GM10266 (cell line): ENCODE measurements around the gene GRAMD1B.

Experiments used
- DNase-seq: peaks from one replicate; pipeline ENCODE4 v3.0.0; 2012; ENCODE audit errors: extremely low spot score
- TF ChIP-seq, protein P1 (sequence below): IDR thresholded peaks from 2 replicates; pipeline ENCODE4 v1.5.1; 2012; ENCODE audit warnings: mild to moderate bottlenecking, low read depth; ENCODE audit not compliant: control insufficient read depth, insufficient read depth; ENCODE audit errors: missing control alignments

Gene GRAMD1B

GRCh38 chr11:123406441-123407129 lies 23.5 kb upstream of the GRAMD1B start:
- TF ChIP-seq, protein P1, sequence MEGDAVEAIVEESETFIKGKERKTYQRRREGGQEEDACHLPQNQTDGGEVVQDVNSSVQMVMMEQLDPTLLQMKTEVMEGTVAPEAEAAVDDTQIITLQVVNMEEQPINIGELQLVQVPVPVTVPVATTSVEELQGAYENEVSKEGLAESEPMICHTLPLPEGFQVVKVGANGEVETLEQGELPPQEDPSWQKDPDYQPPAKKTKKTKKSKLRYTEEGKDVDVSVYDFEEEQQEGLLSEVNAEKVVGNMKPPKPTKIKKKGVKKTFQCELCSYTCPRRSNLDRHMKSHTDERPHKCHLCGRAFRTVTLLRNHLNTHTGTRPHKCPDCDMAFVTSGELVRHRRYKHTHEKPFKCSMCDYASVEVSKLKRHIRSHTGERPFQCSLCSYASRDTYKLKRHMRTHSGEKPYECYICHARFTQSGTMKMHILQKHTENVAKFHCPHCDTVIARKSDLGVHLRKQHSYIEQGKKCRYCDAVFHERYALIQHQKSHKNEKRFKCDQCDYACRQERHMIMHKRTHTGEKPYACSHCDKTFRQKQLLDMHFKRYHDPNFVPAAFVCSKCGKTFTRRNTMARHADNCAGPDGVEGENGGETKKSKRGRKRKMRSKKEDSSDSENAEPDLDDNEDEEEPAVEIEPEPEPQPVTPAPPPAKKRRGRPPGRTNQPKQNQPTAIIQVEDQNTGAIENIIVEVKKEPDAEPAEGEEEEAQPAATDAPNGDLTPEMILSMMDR = no peak
- DNase-seq = no peak

DNA sequence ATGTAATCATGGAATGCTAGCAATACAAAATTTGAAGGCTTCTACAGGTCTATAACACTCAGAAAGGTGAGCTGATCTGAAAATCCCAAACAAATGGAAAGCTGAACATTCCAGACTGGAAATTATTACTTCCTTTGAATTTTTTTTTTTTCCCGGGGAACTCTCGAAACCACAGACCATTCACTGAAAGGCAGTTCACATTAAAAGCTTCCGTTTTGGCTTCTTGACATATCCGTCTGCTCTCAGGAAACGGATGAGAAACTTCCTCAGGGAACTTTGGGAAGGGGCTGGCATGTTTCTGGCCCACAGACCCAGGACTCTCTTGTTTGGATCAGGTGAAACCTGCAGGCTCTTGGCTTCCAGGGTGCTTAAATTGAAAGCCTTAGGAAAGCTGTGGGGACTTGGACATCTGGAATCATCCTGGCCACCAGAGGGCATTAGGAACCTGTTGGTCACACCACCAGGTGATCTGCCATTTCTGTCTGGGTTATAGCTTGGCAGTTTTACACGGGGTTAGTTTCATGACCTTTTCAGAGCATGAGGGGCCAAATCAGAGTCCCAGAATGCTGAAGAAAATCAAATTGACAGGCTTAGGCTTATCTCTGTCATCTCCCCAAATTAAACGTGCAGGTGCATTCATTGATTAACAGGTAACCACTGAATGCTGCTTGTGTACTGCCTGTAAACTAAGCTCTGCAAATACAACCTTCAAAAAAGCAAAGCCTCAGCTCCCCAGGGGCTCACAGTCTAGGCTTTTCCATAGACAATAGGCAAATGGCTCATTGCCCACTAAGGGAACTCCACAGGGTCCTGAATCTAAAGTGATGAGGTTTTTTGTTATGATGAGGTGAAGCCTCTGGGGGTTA lies 22.7 kb upstream of the GRAMD1B start:
- TF ChIP-seq, protein P1 = peak; percentile 73
- DNase-seq = no peak

DNA sequence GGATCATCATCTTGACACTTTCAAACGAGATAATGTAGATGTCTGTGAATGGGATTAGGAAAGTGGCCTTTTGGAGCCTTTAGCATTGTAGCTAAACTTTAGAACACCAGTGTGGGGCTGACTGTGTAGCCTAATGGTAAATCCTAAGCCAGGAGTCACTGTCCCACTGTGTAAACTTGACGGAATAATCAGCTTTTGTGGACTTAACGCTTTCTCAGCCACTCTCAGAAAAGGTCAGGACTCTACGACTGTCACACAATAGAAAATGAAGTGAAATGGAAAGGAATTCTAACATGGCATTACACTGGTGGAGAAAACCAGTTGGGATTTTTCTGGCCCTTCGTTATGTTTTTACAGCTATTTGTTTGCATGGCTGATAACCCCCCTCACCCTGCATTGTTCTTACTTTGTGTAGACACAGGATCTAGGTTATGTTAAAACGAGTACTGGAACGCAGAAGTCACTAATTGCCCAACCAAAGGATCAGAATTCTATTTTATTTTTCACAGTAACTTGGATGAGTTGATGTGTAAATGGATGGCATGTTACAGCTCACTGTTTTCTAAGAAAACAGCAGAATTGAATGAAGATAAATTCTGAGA lies 22.0 kb upstream of the GRAMD1B start:
- DNase-seq = no peak

GRCh38 chr11:123408619-123409455 lies 21.2 kb upstream of the GRAMD1B start:
- TF ChIP-seq, protein P1 = no peak
- DNase-seq = no peak

More for the DNA sequence above, 22.0 kb upstream of the GRAMD1B start:
- TF ChIP-seq, protein P1 = no peak

DNA sequence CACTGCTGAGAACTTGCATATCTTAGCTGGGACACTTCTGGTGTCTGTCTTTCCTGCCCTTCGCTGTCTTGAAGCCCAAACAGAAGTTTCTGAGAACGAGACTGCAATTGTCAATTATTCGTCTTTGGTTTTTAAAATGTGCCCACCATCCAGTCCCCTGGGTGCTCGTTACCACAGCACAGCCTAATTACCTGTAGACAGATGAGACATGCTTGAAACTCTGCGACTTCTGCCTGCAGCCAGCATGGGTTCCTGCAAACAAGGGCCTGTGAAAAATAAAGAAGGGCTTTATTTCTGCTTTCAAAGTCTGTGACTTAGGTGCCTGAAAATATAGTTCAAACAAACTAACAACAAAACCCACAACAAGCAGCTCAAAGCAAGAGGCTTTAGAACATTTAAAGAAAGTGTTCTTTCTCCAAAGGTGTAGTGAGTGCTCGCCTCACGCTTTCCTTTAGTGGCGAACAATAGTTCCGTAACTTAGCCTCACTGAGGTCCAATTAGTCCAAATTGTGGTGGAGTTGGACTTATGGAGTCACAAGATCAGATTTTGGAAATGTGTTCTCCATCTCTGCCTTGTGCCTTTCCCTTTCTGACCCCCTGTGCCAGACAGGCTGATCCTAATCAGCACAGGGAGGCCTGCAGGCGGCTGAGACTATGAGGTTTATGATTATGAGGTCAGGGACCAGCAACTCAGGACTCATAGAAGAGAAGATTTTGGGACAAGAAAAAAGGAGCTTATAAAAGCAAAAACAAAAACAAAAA lies 20.4 kb upstream of the GRAMD1B start:
- TF ChIP-seq, protein P1 = no peak
- no peak for DNase-seq

- no peak for DNase-seq
- TF ChIP-seq, protein P1 = no peak
Observed at GRCh38 chr11:123410218-123410549, 19.9 kb upstream of the GRAMD1B start.
